ENCODE data around the gene PNMA8B. TPM values are rescaled to one million over a fixed set of nuclear protein-coding genes. Genes with fewer than 3 reads are reported as not detected.

The PNMA8B gene
- total RNA-seq, 2 donors from 2014 or later = 0.96 to 3.1 TPM

DNA sequence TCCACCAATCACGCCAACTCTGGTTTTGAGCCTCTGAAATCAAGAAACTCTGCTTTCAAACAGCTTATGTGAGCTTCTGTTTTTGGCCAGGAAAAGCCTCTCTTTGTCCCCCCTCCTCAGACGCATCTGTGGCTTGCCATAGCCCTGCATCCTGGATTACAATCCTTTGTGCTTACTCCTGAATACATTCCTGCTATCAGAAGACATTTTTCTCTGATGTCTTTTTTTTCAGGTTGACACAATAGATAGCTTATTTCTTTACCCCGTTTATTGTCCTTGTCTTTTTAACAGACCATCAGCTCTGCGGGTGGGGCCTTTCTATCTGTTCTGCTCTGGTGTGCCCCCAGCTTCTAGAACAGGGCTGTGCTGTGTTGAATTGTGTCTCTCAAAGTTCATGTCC, 11.0 kb downstream of the PNMA8B start:
- no peak overlapping the region for H3K27ac ChIP-seq
- TF ChIP-seq POLR2AphosphoS5 (IDR thresholded peaks at IDR 0.05) (no peak), POLR2A (IDR thresholded peaks at IDR 0.05) (no peak)
- TF ChIP-seq, protein P1, sequence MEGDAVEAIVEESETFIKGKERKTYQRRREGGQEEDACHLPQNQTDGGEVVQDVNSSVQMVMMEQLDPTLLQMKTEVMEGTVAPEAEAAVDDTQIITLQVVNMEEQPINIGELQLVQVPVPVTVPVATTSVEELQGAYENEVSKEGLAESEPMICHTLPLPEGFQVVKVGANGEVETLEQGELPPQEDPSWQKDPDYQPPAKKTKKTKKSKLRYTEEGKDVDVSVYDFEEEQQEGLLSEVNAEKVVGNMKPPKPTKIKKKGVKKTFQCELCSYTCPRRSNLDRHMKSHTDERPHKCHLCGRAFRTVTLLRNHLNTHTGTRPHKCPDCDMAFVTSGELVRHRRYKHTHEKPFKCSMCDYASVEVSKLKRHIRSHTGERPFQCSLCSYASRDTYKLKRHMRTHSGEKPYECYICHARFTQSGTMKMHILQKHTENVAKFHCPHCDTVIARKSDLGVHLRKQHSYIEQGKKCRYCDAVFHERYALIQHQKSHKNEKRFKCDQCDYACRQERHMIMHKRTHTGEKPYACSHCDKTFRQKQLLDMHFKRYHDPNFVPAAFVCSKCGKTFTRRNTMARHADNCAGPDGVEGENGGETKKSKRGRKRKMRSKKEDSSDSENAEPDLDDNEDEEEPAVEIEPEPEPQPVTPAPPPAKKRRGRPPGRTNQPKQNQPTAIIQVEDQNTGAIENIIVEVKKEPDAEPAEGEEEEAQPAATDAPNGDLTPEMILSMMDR (IDR thresholded peaks at IDR 0.05) = no peak
- no peak for DNase-seq (ENCODE audit: low spot score)
- WGBS = 58% methylated on average over 4 of the region's 4 CpGs
- H3K4me1 ChIP-seq (replicated peaks) = no peaks in the 10 kb centered on the region
- H3K9me3 ChIP-seq = no peaks in the 10 kb centered on the region
- no peak overlapping the region for H3K4me3 ChIP-seq
- H3K36me3 ChIP-seq = no peaks in the 10 kb centered on the region
- intact Hi-C loops (cut with DNase I) = loop anchor here (5.0 kb wide), 1 partner anchor 202 kb away; no protein-coding TSS in a partner anchor
- no peaks in the 10 kb centered on the region for H3K27me3 ChIP-seq (replicated peaks; ENCODE audit: insufficient read depth)

DNA sequence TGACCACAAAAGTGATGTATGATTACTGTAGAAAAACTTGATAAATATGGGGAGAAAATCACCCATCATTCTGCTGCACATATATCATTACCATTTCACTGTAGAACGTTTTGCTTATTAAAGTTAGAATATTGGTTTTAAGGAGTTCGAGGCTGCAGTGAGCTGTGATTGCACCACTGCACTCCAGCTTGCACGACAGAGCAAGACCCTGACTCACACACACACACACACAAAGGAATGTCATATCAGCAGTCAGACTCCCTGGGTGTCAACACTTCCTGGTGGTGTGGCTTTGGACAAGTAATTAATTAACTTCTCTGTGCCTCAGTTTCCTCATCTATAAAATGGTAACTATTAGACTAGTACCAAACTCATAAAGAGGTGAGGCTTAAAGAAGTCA, 13.0 kb downstream of the PNMA8B start:
- TF ChIP-seq POLR2AphosphoS5 (IDR thresholded peaks at IDR 0.05) (no peak), POLR2A (IDR thresholded peaks at IDR 0.05) (no peak)
- TF ChIP-seq, protein P1 (IDR thresholded peaks at IDR 0.05) = no peak
- Histone ChIP-seq H3K27me3 (replicated peaks; ENCODE audit: insufficient read depth) (no peaks in the 10 kb centered on the region), H3K27ac (no peak overlapping the region), H3K4me3 (no peak overlapping the region), H3K9me3 (no peaks in the 10 kb centered on the region), H3K36me3 (no peaks in the 10 kb centered on the region), H3K4me1 (replicated peaks) (no peaks in the 10 kb centered on the region)
- WGBS = 67% methylated on average over 3 of the region's 3 CpGs
- intact Hi-C loops (cut with DNase I) = no loop called here
- no peak for DNase-seq (ENCODE audit: low spot score)

DNA sequence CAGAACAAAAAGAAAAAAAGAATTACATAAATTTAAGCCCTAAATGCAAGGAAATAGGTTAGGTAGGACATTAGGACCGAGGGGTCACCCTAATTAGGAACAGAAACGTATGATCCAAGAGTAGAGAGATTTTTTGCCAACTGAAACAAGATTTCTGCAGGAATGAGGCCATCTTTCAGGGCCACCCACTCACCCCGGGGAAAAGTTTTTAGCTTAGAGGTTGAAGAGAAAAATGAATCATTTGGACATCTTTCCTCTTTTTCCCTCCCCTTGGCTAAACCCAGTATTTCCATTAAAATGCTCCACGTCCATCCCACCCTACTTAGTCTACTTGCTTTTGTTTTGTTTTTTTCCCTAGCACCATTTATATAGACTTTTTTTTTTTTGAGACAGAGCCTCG, 13.7 kb downstream of the PNMA8B start:
- peak overlapping the region; percentile 12 to 59 for H3K27ac ChIP-seq
- no peaks in the 10 kb centered on the region for H3K27me3 ChIP-seq (replicated peaks; ENCODE audit: insufficient read depth)
- intact Hi-C loops (cut with DNase I) = no loop called here
- H3K4me1 ChIP-seq (replicated peaks) = no peaks in the 10 kb centered on the region
- H3K9me3 ChIP-seq = no peaks in the 10 kb centered on the region
- no peak for DNase-seq (ENCODE audit: low spot score)
- no peaks in the 10 kb centered on the region for H3K36me3 ChIP-seq
- H3K4me3 ChIP-seq = no peak overlapping the region
- TF ChIP-seq, protein P1 (IDR thresholded peaks at IDR 0.05) = no peak
- no peak for TF ChIP-seq POLR2A (IDR thresholded peaks at IDR 0.05)
- TF ChIP-seq POLR2AphosphoS5 (IDR thresholded peaks at IDR 0.05) = no peak
- WGBS = 46% methylated on average over 5 of the region's 5 CpGs

DNA sequence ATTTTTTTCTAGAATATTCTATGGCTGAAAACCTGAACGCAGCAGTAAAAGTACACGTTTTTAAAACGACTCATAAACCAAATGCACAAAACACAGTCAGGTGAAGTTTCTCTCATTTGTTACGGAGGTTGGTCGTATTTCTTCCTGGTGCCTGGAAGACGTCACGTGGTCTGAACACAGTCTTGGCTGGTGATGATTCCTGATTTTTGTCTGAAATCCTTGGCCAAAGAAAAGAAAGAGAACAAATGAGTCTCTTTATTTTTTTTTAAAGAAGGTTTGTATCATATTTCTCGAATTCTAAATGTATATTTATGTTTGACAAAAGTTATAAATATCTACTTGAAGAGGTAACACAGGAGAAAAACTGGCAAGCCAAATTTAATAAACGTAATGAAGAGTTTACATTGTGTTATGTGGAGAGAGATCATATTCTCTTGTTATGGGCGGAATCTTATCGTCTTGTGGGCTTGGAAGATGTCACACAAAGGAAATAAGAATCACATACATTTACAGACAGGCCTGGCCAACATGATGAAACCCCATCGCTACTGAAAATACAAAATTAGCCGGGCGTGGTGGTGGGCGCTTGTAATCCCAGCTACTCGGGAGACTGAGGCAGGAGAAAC, 14.3 kb downstream of the PNMA8B start:
- no peak for DNase-seq (ENCODE audit: low spot score)
- H3K9me3 ChIP-seq = no peaks in the 10 kb centered on the region
- H3K4me3 ChIP-seq = no peak overlapping the region
- H3K27ac ChIP-seq = peak overlapping the region; percentile 12 to 59
- WGBS = 27% methylated on average over 16 of the region's 16 CpGs
- no peaks in the 10 kb centered on the region for H3K27me3 ChIP-seq (replicated peaks; ENCODE audit: insufficient read depth)
- TF ChIP-seq POLR2AphosphoS5 (IDR thresholded peaks at IDR 0.05) (peak; percentile 63), POLR2A (IDR thresholded peaks at IDR 0.05) (no peak)
- TF ChIP-seq, protein P1 (IDR thresholded peaks at IDR 0.05) = no peak
- no peaks in the 10 kb centered on the region for H3K36me3 ChIP-seq
- no peaks in the 10 kb centered on the region for H3K4me1 ChIP-seq (replicated peaks)
- intact Hi-C loops (cut with DNase I) = no loop called here

DNA sequence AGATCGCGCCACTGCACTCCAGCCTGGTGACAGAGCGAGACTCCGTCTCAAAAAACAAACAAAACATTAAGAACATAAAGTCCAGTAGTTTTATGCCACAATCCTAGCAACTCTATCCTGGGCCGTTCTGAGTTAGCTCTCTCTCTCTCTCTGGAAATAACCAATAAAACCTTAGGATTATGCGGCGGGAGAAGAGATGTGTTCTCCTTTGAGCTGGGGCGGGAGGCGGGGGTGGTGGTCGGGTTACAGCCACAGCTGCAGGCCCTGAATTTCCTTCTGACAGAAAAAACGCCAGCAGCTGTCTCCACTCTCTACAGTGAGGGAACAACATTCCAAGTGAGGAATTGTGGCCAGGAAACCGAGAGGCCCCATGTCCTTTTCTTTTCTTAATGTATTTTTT, 15.3 kb downstream of the PNMA8B start:
- 12% methylated on average over 12 of the region's 12 CpGs for WGBS
- intact Hi-C loops (cut with DNase I) = no loop called here
- peak; percentile 59 for TF ChIP-seq POLR2AphosphoS5 (IDR thresholded peaks at IDR 0.05)
- TF ChIP-seq, protein P1 (IDR thresholded peaks at IDR 0.05) = no peak
- TF ChIP-seq POLR2A (IDR thresholded peaks at IDR 0.05) = no peak
- Histone ChIP-seq H3K27me3 (replicated peaks; ENCODE audit: insufficient read depth) (no peaks in the 10 kb centered on the region), H3K4me3 (no peak overlapping the region), H3K27ac (peak overlapping the region; percentile 12 to 59), H3K36me3 (no peaks in the 10 kb centered on the region), H3K4me1 (replicated peaks) (no peaks in the 10 kb centered on the region), H3K9me3 (no peaks in the 10 kb centered on the region)
- DNase-seq (ENCODE audit: low spot score) = no peak
